Stomach (tissue), 4 donors: Measurements from ENCODE around the gene ACOXL.

Experiments used
- POLR2A ChIP-seq, 4 donors: fragments of 450-650 bp; IDR thresholded peaks; one replicate each; pipeline ENCODE4 v1.6.1; 2016; ENCODE audit warnings: antibody characterized with exemption in 4 of 4, control low read depth in 2 of 4, mild to moderate bottlenecking in 1 of 4, moderate library complexity in 1 of 4
- POLR2AphosphoS5 ChIP-seq, 3 donors: sonication (generic); formaldehyde crosslinking; IDR thresholded peaks; one replicate each; pipeline ENCODE4 v1.6.1; 2016; ENCODE audit warnings: antibody characterized with exemption in 3 of 3
- TF ChIP-seq, protein P1 (sequence below), 7 experiments: fragments of 450-650 bp in 4 of 7; fragments of 200-600 bp in 3 of 7; sonication (generic) in 3 of 7; IDR thresholded peaks; one replicate each; pipeline ENCODE4 v1.5.1; 2016 to 2019; ENCODE audit warnings: antibody characterized with exemption in 7 of 7, control low read depth in 2 of 7, mild to moderate bottlenecking in 1 of 7

DNA sequence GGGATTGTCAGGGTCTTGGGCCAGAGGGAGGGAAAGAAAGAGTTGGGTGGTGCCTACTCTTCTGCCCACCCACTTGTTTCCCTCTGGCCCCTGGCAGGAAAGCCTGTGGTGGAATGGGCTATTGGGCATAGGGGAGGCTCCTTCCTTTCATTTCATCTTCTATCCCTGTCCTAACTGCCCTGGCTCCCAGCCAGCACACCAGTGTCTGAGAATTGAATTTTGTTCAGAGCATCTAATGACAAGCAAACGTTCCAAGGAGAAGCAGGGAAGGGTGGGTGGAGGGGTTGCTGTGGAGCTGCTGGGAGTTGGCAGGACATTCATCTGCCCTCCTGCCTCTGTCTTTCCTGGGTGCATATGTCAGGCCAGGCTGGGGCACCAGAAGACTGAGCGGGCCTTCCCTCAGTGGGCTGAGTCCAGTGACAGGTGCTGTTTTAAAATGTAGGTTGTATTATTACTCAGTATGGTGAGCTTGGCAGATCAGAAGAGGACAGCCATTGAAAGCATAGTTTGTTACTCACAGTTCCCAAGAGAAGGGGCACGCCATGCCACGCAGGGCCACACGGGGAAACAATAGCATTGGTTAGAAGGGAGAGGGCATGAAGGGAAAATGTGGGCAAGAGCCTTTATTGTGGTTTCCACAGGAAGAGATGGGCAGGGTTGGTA lies 171.9 kb downstream of the ACOXL start:
- TF ChIP-seq, protein P1, sequence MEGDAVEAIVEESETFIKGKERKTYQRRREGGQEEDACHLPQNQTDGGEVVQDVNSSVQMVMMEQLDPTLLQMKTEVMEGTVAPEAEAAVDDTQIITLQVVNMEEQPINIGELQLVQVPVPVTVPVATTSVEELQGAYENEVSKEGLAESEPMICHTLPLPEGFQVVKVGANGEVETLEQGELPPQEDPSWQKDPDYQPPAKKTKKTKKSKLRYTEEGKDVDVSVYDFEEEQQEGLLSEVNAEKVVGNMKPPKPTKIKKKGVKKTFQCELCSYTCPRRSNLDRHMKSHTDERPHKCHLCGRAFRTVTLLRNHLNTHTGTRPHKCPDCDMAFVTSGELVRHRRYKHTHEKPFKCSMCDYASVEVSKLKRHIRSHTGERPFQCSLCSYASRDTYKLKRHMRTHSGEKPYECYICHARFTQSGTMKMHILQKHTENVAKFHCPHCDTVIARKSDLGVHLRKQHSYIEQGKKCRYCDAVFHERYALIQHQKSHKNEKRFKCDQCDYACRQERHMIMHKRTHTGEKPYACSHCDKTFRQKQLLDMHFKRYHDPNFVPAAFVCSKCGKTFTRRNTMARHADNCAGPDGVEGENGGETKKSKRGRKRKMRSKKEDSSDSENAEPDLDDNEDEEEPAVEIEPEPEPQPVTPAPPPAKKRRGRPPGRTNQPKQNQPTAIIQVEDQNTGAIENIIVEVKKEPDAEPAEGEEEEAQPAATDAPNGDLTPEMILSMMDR (IDR thresholded peaks at IDR 0.05) = no peak
- TF ChIP-seq POLR2A (IDR thresholded peaks at IDR 0.05) (no peak), POLR2AphosphoS5 (IDR thresholded peaks at IDR 0.05) (no peak)
